MM.1S (cell line): ENCODE results near the gene HEATR5A.

Experiments used
- CTCF ChIP-seq: fragments of 300-600 bp; sonication (generic); IDR thresholded peaks from 2 replicates; pipeline ENCODE4 v1.5.1; 2016; ENCODE audit warnings: antibody characterized with exemption, low read length, mixed read lengths
- EZH2 ChIP-seq: fragments of 300-600 bp; sonication (generic); optimal IDR thresholded peaks from 2 replicates; pipeline ENCODE3; 2017; ENCODE audit warnings: low read depth, mild to moderate bottlenecking, antibody characterized with exemption, low read length, mixed read lengths
- EZH2phosphoT487 ChIP-seq: fragments of 300-600 bp; sonication (generic); IDR thresholded peaks from 2 replicates; pipeline ENCODE4 v1.6.1; 2018; ENCODE audit warnings: antibody characterized with exemption, low read length

- TF ChIP-seq CTCF (no peak), EZH2 (no peak), EZH2phosphoT487 (no peak)
Measured at GRCh38 chr14:31336646-31337045, 83.7 kb downstream of the HEATR5A start.
